ENCODE results near the gene NENF.
"Not testable (repeated sequence)": the region's sequence is repeated elsewhere in the genome, so short reads cannot be mapped to it uniquely, and the experiment has no call there.

The NENF gene

DNA sequence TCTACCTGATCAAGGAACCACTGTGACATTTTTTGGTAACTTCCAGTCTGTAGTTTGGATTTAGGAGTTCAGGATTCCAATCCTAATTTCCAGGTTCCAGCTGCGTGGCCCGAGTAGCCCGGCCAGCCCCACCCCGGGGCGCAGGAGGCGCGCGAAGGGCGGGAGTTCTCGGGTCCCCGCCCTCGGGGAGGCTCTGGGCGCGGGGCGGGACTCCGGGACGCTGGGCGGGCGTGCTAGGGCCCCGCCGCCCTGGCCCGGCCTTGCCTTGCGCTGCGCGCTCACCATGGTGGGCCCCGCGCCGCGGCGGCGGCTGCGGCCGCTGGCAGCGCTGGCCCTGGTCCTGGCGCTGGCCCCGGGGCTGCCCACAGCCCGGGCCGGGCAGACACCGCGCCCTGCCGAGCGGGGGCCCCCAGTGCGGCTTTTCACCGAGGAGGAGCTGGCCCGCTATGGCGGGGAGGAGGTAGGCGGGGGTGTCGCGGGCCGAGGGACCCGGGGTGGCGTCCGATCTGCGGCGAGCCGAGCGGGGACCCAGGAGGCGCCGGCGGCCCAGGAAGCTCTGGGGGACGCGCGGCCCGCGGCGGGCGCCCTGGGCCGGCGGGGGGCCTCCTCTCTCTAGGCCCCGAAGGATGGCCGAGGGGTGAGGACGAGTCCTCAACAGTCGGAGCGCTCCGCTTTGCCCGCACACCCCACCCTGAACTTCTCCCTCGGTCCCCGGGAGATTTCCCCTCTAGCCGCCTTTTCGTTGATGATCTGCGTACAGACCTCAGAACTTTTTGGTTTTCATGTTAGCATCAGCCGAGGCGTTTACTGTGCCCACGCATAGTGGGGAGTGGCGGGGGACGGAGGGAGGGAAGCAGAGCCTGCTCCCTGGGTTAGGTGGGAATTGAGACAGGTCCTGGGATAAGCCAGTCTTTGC is at the start of gene NENF:
TSS of gene NENF (plus strand) at position 260 of the 916 bp plus-strand sequence. CDS start at position 284, 24 bp downstream.
- peak; percentile 83 for DNase-seq (ENCODE audit: low spot score)

DNA sequence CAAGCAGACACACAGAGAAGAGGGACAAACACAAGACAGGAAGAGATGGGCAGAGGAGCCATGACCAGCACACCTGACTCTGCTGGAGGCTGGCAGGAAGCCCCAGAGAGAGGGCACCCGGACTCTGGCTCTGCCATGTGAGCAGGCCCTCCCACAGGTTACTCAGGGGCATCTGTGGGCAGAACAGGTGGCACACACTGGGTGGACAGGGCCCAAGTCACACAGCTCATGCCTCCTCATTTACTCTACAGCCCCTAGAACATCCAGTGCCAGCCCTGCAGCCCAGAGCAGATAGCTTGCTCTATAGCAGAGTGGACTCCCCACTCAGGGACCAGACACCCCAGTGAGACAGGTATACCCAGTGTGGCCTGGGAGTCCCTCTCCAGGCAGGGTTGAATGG is 46.7 kb upstream of the NENF start:
- no peak for DNase-seq (ENCODE audit: low spot score)

DNA sequence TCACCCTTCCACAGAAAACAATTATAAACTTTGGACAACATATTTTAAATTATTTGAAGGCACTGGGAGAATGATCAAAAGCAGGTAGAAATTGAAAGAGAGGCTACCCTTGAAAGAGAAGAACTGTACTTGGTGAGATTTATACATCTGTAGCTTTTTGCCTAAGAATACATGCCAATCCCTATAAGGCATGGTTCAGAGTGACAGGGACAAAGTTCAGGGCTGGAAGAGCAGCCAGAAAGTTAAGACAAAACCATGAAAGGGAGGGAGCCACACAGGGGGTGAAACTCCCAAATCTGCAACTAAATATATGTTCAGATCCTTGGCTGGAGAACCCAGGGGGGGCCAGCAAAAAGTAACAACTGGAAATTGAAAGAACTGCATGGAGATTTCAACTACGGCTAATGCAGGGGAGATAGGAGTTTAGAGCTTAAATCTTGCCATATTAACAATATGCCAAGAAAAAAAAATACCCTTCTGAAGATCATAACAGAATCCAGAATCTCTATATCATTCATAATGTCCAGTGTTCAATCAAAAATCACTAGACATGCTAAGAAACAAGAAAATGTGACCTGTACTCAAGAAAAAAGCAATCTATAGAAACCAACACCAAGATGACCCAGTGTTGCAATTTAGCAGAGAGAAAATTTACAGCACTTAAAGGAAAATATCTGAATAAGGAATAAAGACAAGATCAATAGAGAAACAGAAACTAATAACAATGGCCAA is 43.6 kb upstream of the NENF start:
- DNase-seq (ENCODE audit: low spot score), result no peak

DNA sequence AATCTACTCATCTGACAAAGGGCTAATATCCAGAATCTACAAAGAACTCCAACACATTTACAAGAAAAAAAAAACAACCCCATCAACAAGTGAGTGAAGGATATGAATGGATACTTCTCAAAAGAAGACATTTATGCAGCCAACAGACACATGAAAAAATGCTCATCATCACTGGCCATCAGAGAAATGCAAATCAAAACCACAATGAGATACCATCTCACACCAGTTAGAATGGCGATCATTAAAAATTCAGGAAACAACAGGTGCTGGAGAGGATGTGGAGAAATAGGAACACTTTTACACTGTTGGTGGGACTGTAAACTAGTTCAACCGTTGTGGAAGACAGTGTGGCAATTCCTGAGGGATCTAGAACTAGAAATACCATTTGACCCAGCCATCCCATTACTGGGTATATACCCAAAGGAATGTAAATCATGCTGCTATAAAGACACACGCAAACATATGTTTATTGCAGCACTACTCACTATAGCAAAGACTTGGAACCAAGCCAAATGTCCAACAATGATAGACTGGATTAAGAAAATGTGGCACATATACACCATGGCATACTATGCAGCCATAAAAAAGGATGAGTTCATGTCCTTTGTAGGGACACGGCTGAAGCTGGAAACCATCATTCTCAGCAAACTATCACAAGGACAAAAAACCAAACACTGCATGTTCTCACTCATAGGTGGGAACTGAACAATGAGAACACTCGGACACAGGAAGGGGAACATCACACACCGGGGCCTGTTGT is 36.9 kb upstream of the NENF start:
- not testable (repeated sequence) for DNase-seq (ENCODE audit: low spot score)

DNA sequence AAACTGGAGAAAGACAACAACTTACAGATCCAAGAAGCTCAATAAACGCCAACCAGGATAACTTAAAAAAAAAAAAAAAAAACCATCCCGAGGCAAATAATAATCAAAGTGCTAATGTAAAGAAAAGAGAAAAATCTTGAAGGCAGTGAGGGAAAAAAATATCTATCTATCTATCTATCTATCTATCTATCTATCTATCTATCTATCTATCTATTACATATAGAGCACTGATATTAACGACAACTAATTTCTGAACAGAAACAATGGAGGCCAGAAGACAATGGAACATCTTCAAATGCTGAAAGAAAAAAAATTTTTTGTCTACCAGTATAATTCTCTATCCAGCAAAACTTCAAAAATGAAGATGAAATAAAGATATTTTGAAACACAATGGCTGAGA is 36.1 kb upstream of the NENF start:
- DNase-seq (ENCODE audit: low spot score), result no peak

DNA sequence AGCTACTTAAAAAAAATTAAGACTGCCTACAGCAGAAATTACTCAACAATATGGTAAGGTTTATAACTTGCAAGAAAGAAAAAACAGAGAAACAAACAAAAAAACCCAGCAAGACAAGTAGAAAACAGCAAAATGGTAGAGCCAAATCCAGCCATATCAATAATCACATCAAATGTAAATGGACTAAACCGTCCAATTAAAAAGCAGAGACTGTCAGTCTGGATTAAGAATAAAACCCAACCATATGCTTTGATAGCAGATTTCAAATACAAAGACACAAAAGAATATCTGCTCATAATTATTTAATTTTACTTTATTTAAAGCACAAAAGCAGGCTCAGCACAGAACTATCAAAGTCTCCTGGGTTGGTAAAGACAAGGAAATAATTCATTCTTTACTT is 35.5 kb upstream of the NENF start:
- no peak for DNase-seq (ENCODE audit: low spot score)

DNA sequence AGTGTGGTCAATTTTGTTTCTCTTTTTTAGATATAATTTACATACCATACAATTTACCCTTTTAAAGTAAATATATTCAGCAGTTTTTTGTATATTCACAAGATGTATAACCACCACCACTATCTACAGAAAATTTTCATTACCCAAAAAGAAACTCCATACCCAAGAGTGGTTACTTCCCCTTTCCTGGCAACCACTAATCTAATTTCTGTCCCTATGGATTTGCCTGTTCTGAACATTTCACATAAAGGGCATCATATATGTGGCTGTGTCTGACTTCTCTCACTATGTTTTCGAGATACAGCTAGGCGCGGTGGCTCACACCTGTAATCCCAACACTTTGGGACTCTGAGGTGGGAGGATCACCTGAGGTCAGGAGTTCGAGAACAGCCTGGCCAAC is 31.7 kb upstream of the NENF start:
- DNase-seq (ENCODE audit: low spot score), result no peak

DNA sequence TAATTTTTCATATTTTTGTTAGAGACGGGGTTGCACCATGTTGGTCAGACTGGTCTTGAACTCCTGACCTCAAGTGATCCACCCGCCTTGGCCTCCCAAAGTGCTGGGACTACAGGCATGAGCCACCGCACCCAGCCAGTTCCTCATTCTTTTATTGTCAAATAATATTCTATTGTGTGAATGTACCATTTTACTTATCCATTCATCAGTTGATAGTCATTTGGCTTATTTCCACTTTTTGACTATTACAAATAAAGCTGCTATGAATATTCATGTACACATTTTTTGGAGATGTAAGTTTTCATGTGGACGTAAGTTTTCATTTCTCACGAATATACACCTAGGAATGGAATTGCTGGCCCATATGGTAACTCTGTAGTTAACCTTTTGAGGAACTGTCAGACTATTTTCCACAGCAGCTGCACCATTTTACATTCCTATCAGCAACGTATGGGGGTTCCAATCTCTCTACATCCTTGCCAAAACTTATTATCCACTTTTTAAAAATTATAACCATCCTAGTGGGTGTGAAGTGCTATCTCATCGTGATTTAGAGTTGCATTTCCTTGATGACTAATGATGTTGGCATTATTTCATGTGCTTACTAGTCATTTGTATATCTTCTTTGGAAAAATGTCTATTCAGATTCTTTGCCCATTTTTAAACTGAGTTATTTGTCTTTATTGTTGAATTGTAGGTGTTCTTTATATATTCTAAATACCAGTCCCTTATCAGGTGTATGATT is 30.7 kb upstream of the NENF start:
- no peak for DNase-seq (ENCODE audit: low spot score)

DNA sequence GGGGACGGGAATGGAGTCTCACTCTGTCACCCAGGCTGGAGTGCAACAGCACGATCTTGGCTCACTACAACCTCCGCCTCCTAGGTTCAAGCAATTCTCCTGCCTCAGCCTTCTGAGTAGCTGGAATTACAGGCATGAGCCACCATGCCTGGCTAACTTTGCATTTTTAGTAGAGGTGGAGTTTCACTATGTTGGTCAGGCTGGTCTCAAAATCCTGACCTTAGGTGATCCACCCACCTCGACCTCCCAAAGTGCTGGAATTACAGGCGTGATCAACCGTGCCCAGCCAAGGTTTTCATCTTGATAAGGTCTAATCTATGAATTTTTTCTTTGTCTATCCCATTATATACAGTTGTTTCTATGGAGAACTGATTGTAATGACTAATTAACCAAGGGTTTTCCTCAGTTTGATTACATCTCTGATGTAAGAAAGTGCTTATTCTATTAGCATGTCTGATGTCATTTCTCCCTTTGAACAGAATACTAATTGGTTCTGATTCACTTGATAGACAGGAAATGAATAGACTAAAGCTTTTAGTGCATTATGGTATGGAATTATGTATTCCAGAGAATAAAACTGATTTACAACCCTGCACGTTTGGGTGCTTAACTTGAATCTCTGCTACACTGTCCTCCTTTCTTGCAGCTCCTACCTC is 29.9 kb upstream of the NENF start:
- no peak for DNase-seq (ENCODE audit: low spot score)

DNA sequence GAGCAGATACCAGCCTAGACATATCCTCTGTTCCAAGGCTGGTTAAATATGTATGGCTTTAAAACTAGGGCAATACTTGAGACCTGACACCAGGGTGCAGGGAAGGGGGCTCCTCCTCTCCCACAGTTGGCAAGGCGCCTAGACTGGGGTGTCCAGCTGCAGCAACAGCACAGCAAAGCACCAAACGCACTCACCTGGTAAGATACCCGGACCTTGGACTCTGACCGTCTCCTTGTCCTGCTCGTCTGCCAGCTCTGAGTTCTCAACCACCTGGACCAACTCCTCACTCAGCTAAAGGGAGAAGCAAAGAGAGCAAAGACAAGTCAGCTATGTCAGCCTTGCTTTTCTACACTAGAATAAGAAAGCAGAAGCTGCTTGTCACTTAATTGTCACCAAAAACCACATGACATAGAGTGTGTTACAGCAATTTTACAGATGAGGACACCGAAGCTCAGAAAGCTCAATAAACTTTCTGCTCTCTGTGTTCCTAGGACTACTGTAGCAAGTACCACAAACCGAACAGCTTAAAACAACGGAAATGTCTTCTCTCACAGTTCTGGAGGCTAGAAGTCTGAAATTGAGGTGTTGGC is 22.4 kb upstream of the NENF start:
- DNase-seq (ENCODE audit: low spot score), result no peak

DNA sequence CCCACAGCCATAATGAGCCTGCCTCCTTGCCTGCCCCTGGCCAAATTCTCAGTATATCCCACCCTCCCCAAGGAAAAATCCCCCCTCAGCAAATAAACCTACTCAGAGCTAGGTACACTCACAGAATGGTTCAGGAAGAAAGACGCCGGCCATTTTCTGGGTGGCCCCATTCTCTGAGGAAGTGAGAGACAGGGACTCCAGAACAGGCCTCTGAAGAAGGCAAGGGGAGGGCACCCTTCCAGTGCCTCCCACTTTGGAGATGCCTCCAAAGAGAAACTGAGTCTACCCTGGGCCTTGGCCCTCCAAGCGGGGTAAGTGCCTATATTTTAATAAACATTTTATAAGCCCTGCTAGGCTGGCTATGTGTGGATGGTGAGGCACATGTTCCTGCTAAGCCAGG is 20.3 kb upstream of the NENF start:
- no peak for DNase-seq (ENCODE audit: low spot score)

DNA sequence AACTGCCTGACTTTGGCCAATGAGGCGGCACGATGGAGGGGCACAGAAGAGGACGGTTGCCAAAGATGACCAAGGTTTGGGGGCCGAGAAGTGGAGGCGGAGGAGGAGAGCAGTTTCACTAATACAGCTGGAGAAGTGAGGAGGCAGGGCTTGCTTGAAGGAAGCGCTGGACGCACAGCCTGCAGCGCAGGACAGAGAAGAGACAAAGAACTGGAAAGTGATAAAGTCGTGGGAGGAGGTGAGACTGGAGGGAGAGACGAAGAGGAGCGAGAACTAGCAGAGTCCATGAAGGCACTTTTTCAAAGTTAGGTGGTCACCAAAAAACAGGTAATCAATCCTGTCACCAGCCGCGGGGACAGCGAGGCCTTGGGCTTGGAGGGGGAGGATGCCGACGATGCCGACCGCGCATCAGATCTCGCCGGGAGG is 18.8 kb upstream of the NENF start:
- DNase-seq (ENCODE audit: low spot score), result no peak

DNA sequence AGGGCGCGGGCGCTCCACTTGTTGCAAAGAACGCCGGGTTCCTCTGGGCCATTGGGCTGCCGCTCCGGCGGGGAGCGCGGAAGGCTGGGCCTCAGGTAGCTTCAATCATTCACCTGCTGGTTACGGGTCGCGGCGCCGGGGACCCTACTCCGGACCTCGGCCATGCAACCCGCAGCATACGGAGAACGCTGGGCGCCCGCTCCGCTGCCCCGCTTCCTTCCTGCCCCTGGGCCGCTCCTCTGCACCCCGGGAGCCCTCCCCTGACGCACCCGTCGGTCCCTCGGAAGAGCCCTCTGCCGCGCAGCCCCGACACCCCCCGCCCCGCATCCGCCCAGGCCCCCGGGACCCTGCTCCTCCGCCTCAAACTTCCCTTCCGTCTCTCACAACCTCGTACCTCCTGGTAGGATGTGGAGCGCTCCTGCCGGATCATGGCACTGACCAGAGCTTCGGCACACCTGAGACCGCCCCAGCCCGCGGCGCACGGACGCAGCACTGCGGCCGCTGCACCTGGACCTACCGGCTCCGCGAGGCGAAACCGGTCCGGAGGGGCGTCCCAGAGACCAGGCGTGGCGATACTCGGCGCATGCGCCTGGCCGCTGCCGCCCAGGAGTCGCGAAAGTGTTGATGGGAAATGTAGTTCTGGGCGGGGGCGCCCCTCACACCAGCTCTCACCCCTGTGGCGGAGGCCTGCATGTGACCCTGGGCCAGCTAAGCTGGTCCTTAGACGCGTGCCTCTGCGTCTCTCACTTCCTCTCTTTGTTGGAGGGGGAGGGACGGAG is 18.2 kb upstream of the NENF start, which contains the start of gene PACC1:
TSS of gene PACC1 (minus strand) at position 559 of the 779 bp plus-strand sequence. CDS start at position 430, 129 bp downstream.
- peak; percentile 82 for DNase-seq (ENCODE audit: low spot score)

DNA sequence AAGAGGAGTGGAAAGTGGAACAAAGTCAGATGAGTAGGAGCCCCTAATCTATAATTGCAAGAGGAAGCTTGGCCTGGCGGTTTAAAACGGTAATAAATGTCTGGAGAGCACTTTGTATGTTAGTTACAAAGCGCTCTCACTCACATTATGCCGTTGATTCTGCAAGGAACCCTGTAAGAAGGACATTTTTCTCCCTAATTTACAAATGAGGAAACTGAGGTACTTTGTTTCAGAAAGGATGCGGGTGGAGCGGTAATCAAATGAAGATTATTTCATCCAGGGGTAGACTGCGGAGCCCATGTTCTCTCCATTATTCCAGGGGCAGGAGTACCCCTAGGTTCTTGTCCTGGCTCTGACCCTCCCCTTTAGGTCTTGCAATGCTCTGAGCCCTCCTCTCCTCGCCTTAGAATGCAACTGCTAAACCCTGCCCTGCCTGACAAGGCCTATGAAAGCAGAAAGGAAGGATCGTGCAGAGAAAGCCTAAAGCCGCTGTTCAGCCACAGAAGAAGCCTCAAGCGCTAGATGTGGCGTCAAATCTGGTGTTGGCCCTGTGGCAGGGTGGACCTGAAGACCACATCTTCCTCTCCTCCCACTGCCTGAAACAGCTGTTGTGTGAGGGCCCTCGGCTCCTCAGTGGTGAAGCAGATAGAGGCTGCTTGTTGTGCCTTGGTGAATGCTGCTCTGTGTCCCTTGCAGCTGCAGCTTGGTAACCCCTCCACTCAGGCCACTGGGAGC is 17.4 kb upstream of the NENF start:
- no peak for DNase-seq (ENCODE audit: low spot score)

DNA sequence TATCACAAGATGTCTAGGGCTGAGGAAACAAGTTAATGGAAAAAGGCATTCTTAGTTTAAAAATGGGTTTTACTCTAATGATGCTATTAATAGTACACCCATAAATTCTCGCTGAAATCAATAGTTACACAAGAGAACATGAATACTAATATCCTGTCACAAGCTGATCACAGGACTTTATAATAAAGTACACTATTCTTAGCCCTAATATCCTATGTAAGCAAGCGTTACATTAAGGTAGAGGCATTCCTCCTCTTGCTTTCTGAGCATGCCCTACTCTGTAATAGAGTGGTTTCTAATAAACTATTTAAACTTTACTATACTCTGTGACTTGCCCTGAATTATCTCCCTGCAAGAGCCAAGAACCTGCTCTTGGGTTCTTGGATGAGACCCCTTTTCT is 11.6 kb upstream of the NENF start:
- DNase-seq (ENCODE audit: low spot score), result no peak

DNA sequence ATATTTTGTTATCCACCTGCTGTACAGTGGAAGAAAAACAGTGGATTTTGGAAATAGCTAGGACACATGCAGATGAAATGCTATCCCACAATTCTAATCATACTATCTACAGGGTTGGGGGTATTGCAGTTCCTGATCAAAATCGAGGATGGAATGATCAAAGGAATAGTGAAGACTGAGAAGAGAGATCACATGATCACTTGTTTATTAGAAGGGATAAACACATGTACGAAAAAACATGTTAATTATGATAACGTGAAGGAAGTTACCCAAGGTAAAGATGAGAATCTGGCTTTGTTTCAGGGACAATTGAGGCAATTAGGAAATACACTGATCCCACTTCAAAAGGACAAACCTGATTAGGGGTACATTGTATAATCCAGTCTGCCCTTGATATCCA is 8.8 kb upstream of the NENF start:
- no peak for DNase-seq (ENCODE audit: low spot score)

DNA sequence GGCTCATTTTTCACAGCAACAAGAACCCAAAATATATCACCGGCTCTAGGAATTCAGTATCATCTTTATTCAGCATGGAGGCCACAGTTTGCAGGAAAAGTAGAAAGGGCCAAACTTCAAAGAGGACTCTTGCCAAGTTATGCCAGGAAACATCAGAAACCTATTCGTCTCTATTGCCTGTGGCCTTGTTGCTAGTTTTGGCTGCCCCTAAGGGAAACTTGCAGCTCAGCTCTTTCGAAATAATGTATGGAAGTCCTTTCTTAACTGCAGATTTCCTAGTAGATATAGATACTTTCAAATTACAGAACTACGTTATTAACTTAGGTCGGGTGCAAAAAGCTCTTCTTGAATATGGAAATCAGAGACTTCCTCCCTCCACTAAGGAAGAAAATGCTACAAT is 4.2 kb upstream of the NENF start:
- no peak for DNase-seq (ENCODE audit: low spot score)

DNA sequence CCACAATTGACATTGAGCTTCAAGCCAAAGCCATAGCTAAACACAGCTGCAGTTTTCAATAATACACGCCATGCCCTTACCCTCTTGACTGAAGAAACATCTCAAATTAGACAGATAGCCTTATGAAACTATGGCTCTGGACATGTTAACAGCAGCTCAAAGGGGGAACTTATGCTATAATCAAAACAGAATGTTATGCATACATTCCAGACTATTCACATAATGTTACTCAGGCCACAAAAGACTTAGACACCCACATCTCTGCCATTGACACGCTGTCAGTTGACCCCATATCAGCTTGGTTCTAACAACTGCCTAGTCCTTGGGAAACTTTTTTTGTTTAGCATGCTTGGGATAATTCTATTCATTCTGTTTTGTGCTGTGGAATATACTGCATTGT is 2.3 kb upstream of the NENF start:
- no peak for DNase-seq (ENCODE audit: low spot score)

DNA sequence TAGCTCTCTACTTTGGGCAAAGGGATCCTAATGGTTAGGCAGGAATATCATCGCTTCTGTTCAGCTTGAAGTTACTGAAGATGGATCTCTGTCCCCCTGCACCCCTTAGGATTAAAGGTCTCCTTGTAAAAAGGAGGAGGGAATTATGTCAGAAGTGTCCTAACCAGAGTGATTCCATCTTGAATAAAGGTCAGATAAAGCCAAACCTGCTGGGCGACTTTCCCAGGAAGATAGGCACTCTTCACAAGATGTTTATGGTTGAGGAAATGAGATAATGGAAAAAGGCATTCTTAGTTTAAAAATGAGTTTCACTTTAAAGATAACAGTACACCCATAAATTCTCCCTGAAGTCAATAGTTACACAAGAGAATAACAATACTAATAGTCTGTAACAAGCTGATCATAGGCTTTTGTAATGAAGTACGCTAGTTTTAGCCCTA is 1.7 kb upstream of the NENF start:
- peak; percentile 9 for DNase-seq (ENCODE audit: low spot score)
